ENCODE results near the gene NMT1. TPM values are rescaled to one million over a fixed set of nuclear protein-coding genes. Genes with fewer than 3 reads are reported as not detected.
A peak's percentile ranks its signal among the peaks of the same experiment; 100 is the strongest.

Gene NMT1
- total RNA-seq, 1 experiment from 2014 or later, result 173 TPM

DNA sequence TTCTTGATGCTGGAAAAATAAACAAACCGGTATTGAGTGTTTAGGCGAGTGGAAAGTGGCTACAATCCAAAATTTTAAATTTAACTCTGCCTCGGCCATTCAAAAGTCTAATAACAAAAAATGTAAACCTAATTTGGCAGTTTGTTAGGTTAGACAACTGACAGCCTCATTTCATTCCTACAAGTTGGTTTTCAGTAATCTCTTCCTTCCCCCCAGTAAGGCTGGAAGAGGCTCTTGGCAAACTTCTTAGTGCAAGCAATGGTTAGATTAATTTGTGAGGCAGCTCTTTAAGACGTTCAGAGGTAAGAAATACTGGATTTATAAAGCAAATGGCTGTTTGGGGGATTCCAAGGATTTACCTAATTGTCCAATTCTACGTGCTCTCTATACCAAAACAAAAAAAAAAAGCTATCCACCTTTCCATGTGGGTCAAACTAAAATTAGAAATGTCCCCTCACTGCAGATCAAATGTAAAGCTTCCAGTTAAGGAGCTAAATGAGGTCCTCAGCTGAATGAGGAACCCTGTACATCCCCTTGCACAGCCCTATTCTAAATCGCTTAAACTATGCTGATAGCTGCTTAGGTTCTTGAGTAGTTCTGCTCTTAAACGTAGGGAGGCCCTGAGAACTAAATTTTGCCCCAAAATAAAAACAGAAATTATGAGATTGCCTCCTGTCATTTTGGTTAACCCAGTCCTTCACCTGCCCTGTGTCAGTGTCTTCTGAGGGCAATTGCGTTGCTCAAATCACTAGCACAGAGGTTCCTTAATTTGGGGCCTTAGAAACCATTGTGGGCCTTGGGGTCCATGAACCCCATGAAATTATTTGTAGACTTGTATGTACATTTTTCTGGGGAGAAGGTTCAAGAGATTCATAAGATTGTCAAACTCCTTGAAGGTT is 90.0 kb downstream of the NMT1 start:
- Mint-ChIP-seq H3K27me3 (ENCODE audit: insufficient read depth, unreplicated experiment) (peaks cover 4% of the 10 kb centered on the region), H3K9me3 (ENCODE audit: unreplicated experiment) (no peaks in the 10 kb centered on the region), H3K4me3 (ENCODE audit: unreplicated experiment) (peak overlapping the region; percentile 99), H3K4me1 (ENCODE audit: low read depth, unreplicated experiment) (peaks cover 17% of the 10 kb centered on the region), H3K27ac (ENCODE audit: unreplicated experiment) (no peak overlapping the region), H3K36me3 (ENCODE audit: insufficient read depth, unreplicated experiment) (peaks cover 51% of the 10 kb centered on the region)
- TF ChIP-seq, protein P1, sequence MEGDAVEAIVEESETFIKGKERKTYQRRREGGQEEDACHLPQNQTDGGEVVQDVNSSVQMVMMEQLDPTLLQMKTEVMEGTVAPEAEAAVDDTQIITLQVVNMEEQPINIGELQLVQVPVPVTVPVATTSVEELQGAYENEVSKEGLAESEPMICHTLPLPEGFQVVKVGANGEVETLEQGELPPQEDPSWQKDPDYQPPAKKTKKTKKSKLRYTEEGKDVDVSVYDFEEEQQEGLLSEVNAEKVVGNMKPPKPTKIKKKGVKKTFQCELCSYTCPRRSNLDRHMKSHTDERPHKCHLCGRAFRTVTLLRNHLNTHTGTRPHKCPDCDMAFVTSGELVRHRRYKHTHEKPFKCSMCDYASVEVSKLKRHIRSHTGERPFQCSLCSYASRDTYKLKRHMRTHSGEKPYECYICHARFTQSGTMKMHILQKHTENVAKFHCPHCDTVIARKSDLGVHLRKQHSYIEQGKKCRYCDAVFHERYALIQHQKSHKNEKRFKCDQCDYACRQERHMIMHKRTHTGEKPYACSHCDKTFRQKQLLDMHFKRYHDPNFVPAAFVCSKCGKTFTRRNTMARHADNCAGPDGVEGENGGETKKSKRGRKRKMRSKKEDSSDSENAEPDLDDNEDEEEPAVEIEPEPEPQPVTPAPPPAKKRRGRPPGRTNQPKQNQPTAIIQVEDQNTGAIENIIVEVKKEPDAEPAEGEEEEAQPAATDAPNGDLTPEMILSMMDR (IDR thresholded peaks at IDR 0.05; ENCODE audit: insufficient read depth in 1 of 2, low read depth in 1 of 2, low read length in 1 of 2, severe bottlenecking in 1 of 2, unreplicated experiment in 1 of 2), result no peak
- ChIA-PET CTCF (interaction anchor here (0.7 to 8.2 kb wide), 8 partner anchors 9 to 274 kb away, joined by 4 to 230 read pairs (median 16); partner anchors contain the start of genes ACBD4 and HEXIM2), POLR2A (interaction anchor here (0.6 to 7.0 kb wide), 10 partner anchors 9 to 166 kb away, joined by 3 to 279 read pairs (median 6); partner anchors contain the start of genes HEXIM2, MAP3K14 and NMT1)
- Histone ChIP-seq H3K4me3 (ENCODE audit: low read depth, low read length) (peak overlapping the region; percentile 70), H3K36me3 (ENCODE audit: control insufficient read depth, insufficient read depth, low read length) (no peaks in the 10 kb centered on the region), H3K27me3 (replicated peaks; ENCODE audit: control insufficient read depth, insufficient read depth, low read length) (no peaks in the 10 kb centered on the region), H3K9me3 (no peaks in the 10 kb centered on the region), H3K4me1 (peaks cover 25% of the 10 kb centered on the region)
- no peak for DNase-seq
- intact Hi-C loops (cut with micrococcal nuclease; ENCODE audit: unreplicated experiment), result no loop called here
- BruUV-seq (replicated peaks), result no TSS peak

DNA sequence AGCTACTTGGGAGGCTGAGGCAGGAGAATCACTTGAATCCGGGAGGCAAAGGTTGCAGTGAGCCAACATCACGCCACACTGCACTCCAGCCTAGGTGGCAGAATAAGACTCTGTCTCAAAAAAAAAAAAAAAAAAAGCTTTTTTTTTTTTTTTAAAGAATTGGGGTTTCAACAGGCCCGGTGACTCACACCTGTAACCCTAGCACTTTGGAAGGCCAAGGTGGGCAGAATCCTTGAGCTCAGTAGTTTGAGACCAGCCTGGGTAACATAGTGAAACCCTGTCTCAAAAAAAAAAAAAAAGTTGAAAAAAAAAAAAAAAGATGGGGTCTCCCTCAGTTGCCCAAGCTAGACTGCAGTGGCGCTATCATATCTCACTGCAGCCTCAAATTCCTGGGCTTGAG is 93.9 kb downstream of the NMT1 start:
- Histone ChIP-seq H3K27me3 (replicated peaks; ENCODE audit: control insufficient read depth, insufficient read depth, low read length) (no peaks in the 10 kb centered on the region), H3K9me3 (no peaks in the 10 kb centered on the region), H3K4me3 (ENCODE audit: low read depth, low read length) (no peak overlapping the region), H3K4me1 (peaks cover 50% of the 10 kb centered on the region), H3K36me3 (ENCODE audit: control insufficient read depth, insufficient read depth, low read length) (no peaks in the 10 kb centered on the region)
- peaks cover 30% of the 10 kb centered on the region for H3K4me1 Mint-ChIP-seq (ENCODE audit: low read depth, unreplicated experiment)
- intact Hi-C loops (cut with micrococcal nuclease; ENCODE audit: unreplicated experiment), result no loop called here
- H3K4me3 Mint-ChIP-seq (ENCODE audit: unreplicated experiment), result no peak overlapping the region
- POLR2A ChIA-PET, result interaction anchor here (0.6 to 1.1 kb wide), 5 partner anchors 15 to 21 kb away, joined by 3 to 5 read pairs (median 4); partner anchors contain the start of gene ACBD4
- H3K27ac Mint-ChIP-seq (ENCODE audit: unreplicated experiment), result no peak overlapping the region
- CTCF ChIA-PET, result interaction anchor here (0.6 to 3.4 kb wide), 8 partner anchors 13 to 105 kb away, joined by 3 to 42 read pairs (median 10); partner anchors contain the start of gene ACBD4
- DNase-seq, result no peak
- BruUV-seq (replicated peaks), result no TSS peak
- no peaks in the 10 kb centered on the region for H3K9me3 Mint-ChIP-seq (ENCODE audit: unreplicated experiment)
- peaks cover 27% of the 10 kb centered on the region for H3K36me3 Mint-ChIP-seq (ENCODE audit: insufficient read depth, unreplicated experiment)
- TF ChIP-seq, protein P1 (IDR thresholded peaks at IDR 0.05; ENCODE audit: insufficient read depth in 1 of 2, low read depth in 1 of 2, low read length in 1 of 2, severe bottlenecking in 1 of 2, unreplicated experiment in 1 of 2), result no peak
- no peaks in the 10 kb centered on the region for H3K27me3 Mint-ChIP-seq (ENCODE audit: insufficient read depth, unreplicated experiment)

DNA sequence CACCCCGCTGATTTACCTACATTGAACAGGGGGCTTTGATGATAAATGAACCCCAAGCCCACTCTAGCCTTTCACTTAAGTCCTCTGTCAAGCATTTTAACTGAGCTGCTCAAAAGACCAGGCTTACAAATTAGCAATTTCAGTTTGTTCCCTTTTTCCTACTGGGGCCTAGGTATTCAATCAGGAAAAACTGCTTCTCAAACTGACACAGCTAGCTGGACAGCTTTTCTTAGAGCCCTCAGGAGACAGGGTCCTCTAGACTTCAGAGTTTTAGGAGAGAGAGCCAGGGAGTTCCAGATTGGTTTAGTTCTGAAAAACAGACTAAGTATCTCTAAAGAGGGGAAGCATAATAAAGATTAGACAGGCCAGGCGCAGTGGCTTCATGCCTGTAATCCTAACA is 94.4 kb downstream of the NMT1 start:
- intact Hi-C loops (cut with micrococcal nuclease; ENCODE audit: unreplicated experiment), result no loop called here
- Histone ChIP-seq H3K36me3 (ENCODE audit: control insufficient read depth, insufficient read depth, low read length) (no peaks in the 10 kb centered on the region), H3K4me1 (peaks cover 52% of the 10 kb centered on the region), H3K4me3 (ENCODE audit: low read depth, low read length) (no peak overlapping the region), H3K27me3 (replicated peaks; ENCODE audit: control insufficient read depth, insufficient read depth, low read length) (no peaks in the 10 kb centered on the region), H3K9me3 (no peaks in the 10 kb centered on the region)
- TF ChIP-seq, protein P1 (IDR thresholded peaks at IDR 0.05; ENCODE audit: insufficient read depth in 1 of 2, low read depth in 1 of 2, low read length in 1 of 2, severe bottlenecking in 1 of 2, unreplicated experiment in 1 of 2), result no peak
- CTCF ChIA-PET, result interaction anchor here (0.6 to 3.4 kb wide), 7 partner anchors 14 to 106 kb away, joined by 3 to 42 read pairs (median 13); partner anchors contain the start of gene ACBD4
- BruUV-seq (replicated peaks), result no TSS peak
- Mint-ChIP-seq H3K9me3 (ENCODE audit: unreplicated experiment) (no peaks in the 10 kb centered on the region), H3K36me3 (ENCODE audit: insufficient read depth, unreplicated experiment) (peaks cover 29% of the 10 kb centered on the region), H3K27ac (ENCODE audit: unreplicated experiment) (peak overlapping the region; percentile 11), H3K27me3 (ENCODE audit: insufficient read depth, unreplicated experiment) (no peaks in the 10 kb centered on the region), H3K4me1 (ENCODE audit: low read depth, unreplicated experiment) (peaks cover 30% of the 10 kb centered on the region), H3K4me3 (ENCODE audit: unreplicated experiment) (no peak overlapping the region)
- DNase-seq, result peak in 1 of 2 experiments; percentile 49
- POLR2A ChIA-PET, result interaction anchor here (0.6 to 1.1 kb wide), 3 partner anchors 14 to 21 kb away, joined by 3 to 4 read pairs (median 4); no protein-coding TSS in a partner anchor

Measured in Caco-2 (cell line).